Activated naive CD4-positive, alpha-beta T cell treated with anti-CD3 and anti-CD28 coated beads, Interleukin-2, amount 50 U/mL, for 24 hours (primary cell): ENCODE data around the gene AMZ1.

Source experiments
- H3K27ac Mint-ChIP-seq: one replicate; pipeline ENCODE4 v1.8.0; 2021; ENCODE audit warnings: mild to moderate bottlenecking, mixed read lengths
- H3K27me3 Mint-ChIP-seq: one replicate; pipeline ENCODE4 v1.8.0; 2021; ENCODE audit warnings: mixed read lengths
- H3K36me3 Mint-ChIP-seq: one replicate; pipeline ENCODE4 v1.8.0; 2021; ENCODE audit warnings: mixed read lengths
- H3K4me1 Mint-ChIP-seq: one replicate; pipeline ENCODE4 v1.8.0; 2021; ENCODE audit warnings: mixed read lengths
- H3K4me3 Mint-ChIP-seq: one replicate; pipeline ENCODE4 v1.8.0; 2021; ENCODE audit warnings: mild to moderate bottlenecking, mixed read lengths
- H3K9me3 Mint-ChIP-seq: one replicate; pipeline ENCODE4 v1.8.0; 2021; ENCODE audit warnings: mixed read lengths

AMZ1 gene

GRCh38 chr7:2647594-2648172 is 40.3 kb upstream of the AMZ1 start:
- Mint-ChIP-seq H3K27me3 (no peaks in the 10 kb centered on the region), H3K4me3 (no peak overlapping the region), H3K9me3 (no peaks in the 10 kb centered on the region), H3K36me3 (no peaks in the 10 kb centered on the region), H3K4me1 (peaks cover 16% of the 10 kb centered on the region), H3K27ac (no peak overlapping the region)

DNA sequence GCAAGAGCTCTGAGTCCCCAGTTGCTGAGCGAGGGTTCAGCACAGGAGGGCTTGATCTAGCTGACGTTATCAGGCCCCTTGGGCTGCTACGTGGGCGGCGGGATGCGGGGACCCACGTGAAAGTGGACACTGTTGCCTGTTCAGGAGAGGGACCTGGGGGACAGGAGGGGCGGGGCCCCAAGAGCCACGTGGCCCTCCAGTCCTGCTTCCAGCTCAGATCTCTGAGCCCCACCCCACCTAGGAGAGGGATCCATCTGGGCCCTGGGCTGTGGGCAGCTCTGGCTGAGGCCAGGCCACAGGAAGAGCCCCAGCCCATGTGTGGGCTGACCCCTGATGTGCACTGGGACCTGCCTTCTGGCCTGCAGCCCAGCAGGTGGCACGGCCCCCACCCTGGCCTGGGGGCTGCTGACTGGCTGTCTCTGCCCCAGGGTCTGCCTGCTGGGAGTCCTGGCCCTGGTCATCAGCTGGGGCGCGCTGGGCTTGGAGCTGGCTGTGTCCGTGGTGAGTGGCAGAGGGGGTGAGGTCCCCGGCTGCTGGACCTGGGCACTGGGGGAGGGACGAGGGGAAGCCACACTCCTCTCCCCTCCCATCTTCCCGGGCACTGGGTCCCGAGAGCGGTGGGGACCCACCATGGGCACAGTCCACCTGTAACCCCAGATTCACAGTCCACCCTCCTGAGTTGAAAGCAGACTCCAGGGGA is 38.7 kb upstream of the AMZ1 start:
- no peaks in the 10 kb centered on the region for H3K36me3 Mint-ChIP-seq

DNA sequence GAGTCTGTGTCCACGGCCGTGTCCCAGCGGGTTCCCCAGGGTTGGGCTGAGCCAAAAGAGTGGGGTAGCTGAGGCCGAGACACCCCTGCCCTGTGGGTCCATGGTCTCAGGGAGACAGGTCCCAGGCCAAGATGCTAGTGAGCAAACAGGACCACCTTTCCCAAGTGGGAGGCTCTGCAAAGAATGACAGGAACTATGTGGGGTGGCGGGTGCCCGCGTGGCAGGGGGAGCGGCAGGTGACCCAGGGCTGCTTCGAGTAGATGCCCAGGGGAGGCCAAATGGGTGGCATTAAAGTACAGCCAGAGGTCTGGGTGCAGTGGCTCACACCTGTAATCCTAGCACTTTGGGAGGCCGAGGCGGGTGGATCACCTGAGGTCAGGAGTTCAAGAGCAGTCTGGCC is 38.0 kb upstream of the AMZ1 start:
- Mint-ChIP-seq H3K9me3 (no peaks in the 10 kb centered on the region), H3K27ac (no peak overlapping the region), H3K27me3 (no peaks in the 10 kb centered on the region), H3K4me1 (peaks cover 7% of the 10 kb centered on the region), H3K36me3 (no peaks in the 10 kb centered on the region), H3K4me3 (no peak overlapping the region)

More for the DNA sequence above, 38.7 kb upstream of the AMZ1 start:
- Mint-ChIP-seq H3K4me3 (no peak overlapping the region), H3K27me3 (no peaks in the 10 kb centered on the region), H3K9me3 (no peaks in the 10 kb centered on the region), H3K27ac (no peak overlapping the region), H3K4me1 (peaks cover 13% of the 10 kb centered on the region)

- no peaks in the 10 kb centered on the region for H3K9me3 Mint-ChIP-seq
- H3K27me3 Mint-ChIP-seq: no peaks in the 10 kb centered on the region
- H3K4me3 Mint-ChIP-seq: no peak overlapping the region
- H3K27ac Mint-ChIP-seq: no peak overlapping the region
- H3K36me3 Mint-ChIP-seq: no peaks in the 10 kb centered on the region
- peaks cover 3% of the 10 kb centered on the region for H3K4me1 Mint-ChIP-seq
Measured at GRCh38 chr7:2650451-2650850, 37.6 kb upstream of the AMZ1 start.

DNA sequence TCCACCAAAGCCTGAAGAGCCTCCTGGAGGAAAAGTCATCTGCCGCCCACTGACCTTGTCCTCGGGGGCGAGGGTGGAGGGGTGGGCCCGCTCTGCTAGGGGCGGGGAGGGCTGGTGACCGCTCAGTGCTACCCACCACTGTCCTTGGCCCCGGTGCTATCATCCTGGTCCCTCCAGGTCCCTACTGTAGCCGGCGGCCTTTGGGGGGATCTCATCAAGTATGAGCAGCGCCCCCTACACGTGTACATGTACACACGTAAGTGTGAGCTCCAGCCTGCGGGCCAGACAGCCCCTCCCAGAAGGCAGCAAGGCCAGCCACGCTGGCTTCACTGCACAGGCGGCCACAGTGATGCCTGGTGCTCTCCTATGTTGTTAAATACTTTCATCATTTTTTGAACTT is 36.7 kb upstream of the AMZ1 start:
- H3K4me3 Mint-ChIP-seq: no peak overlapping the region
- no peaks in the 10 kb centered on the region for H3K9me3 Mint-ChIP-seq
- H3K27ac Mint-ChIP-seq: no peak overlapping the region
- H3K36me3 Mint-ChIP-seq: no peaks in the 10 kb centered on the region
- H3K27me3 Mint-ChIP-seq: no peaks in the 10 kb centered on the region
- H3K4me1 Mint-ChIP-seq: no peaks in the 10 kb centered on the region

- Mint-ChIP-seq H3K27ac (no peak overlapping the region), H3K9me3 (no peaks in the 10 kb centered on the region), H3K4me1 (no peaks in the 10 kb centered on the region), H3K36me3 (no peaks in the 10 kb centered on the region), H3K4me3 (no peak overlapping the region), H3K27me3 (no peaks in the 10 kb centered on the region)
Measured at GRCh38 chr7:2651847-2652735, 35.9 kb upstream of the AMZ1 start.

DNA sequence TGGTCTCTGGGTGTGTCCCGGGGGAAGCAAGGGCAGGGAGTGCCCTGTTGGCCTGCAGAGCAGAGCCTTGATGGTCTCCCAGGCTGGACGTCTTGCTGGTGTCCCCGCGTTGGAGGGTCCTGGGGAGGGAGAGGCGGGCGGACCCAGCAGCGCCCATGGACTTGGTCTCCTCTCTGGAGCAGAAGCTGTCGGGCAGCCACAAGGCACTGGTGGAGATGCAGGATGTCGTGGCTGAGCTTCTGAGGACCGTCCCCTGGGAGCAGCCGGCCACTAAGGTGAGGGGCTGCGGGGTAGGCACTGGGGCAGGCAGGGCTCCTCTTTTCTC is 35.3 kb upstream of the AMZ1 start:
- no peak overlapping the region for H3K4me3 Mint-ChIP-seq
- H3K9me3 Mint-ChIP-seq: no peaks in the 10 kb centered on the region
- no peak overlapping the region for H3K27ac Mint-ChIP-seq
- no peaks in the 10 kb centered on the region for H3K27me3 Mint-ChIP-seq
- H3K36me3 Mint-ChIP-seq: no peaks in the 10 kb centered on the region
- H3K4me1 Mint-ChIP-seq: no peaks in the 10 kb centered on the region

GRCh38 chr7:2654059-2654458 is 33.9 kb upstream of the AMZ1 start:
- Mint-ChIP-seq H3K4me3 (no peak overlapping the region), H3K9me3 (no peaks in the 10 kb centered on the region), H3K4me1 (no peaks in the 10 kb centered on the region), H3K27me3 (no peaks in the 10 kb centered on the region), H3K27ac (no peak overlapping the region), H3K36me3 (no peaks in the 10 kb centered on the region)

- Mint-ChIP-seq H3K4me3 (no peak overlapping the region), H3K36me3 (no peaks in the 10 kb centered on the region), H3K9me3 (no peaks in the 10 kb centered on the region), H3K27me3 (no peaks in the 10 kb centered on the region), H3K27ac (no peak overlapping the region), H3K4me1 (no peaks in the 10 kb centered on the region)
Measured at GRCh38 chr7:2655870-2656614, 32.0 kb upstream of the AMZ1 start.

DNA sequence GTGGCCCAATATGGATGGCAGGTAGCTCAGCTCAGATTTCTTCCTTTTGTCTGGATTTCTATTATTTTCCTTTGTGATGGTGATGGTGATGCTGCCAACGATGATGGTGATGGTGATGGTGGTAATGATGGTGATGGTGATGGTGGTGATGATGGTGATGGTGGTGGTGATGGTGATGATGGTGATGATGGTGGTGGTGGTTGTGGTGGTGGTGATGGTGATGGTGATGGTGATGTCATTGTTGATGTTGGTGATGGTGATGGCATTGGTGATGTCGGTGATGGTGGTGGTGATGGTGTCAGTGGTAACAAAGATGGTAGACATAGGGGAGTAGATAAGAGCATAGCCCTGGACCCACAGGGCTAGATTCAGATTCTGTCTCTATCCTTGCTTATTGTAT is 30.8 kb upstream of the AMZ1 start:
- H3K4me3 Mint-ChIP-seq: no peak overlapping the region
- no peaks in the 10 kb centered on the region for H3K36me3 Mint-ChIP-seq
- no peaks in the 10 kb centered on the region for H3K27me3 Mint-ChIP-seq
- no peaks in the 10 kb centered on the region for H3K9me3 Mint-ChIP-seq
- H3K27ac Mint-ChIP-seq: no peak overlapping the region
- H3K4me1 Mint-ChIP-seq: no peaks in the 10 kb centered on the region

GRCh38 chr7:2657920-2658671 is 29.9 kb upstream of the AMZ1 start:
- Mint-ChIP-seq H3K4me1 (no peaks in the 10 kb centered on the region), H3K27me3 (no peaks in the 10 kb centered on the region), H3K4me3 (no peak overlapping the region), H3K9me3 (no peaks in the 10 kb centered on the region), H3K36me3 (no peaks in the 10 kb centered on the region), H3K27ac (no peak overlapping the region)

- no peaks in the 10 kb centered on the region for H3K9me3 Mint-ChIP-seq
- H3K36me3 Mint-ChIP-seq: no peaks in the 10 kb centered on the region
- no peak overlapping the region for H3K27ac Mint-ChIP-seq
- H3K27me3 Mint-ChIP-seq: no peaks in the 10 kb centered on the region
- no peaks in the 10 kb centered on the region for H3K4me1 Mint-ChIP-seq
- H3K4me3 Mint-ChIP-seq: no peak overlapping the region
Measured at GRCh38 chr7:2658941-2659340, 29.1 kb upstream of the AMZ1 start.

DNA sequence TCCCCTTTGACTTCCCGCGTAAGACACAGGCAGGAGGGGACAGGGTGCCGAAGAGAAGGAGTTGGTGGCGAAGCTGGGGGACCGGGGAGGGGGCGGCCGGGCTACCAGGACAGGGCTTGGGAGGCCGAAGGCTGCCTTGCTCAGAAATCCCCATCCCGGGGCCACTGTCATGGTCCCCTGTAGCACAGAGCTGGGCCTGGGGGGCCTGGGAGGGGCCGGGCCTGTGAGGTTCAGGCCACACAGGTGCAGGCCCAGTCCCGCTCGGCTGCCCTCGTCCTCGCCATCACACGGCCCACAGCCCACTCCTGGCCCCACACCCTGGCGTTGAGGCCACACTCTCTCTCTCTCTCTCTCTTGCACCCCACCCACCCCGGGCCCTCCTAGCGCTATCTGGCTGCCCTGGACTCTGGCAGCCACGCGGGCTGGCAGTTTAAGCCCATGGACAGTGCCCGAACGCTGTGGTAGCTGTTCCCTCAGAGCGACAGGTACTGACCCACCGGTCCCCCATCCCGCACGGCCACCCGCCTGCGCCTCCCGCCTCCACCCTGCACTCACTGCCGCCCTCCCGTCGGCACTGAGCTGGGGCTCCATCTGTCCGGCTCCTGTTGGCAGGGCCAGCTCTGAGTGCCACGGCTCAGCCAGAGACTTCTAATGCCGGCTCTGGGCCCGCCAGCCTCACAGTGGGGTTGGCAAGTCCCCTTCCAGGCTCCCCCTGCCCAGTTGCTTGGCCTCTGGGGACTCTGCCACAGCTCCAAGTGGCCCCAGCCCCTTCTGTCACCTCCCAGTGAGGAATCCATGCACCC is 28.2 kb upstream of the AMZ1 start:
- Mint-ChIP-seq H3K27me3 (no peaks in the 10 kb centered on the region), H3K9me3 (no peaks in the 10 kb centered on the region), H3K27ac (no peak overlapping the region), H3K36me3 (no peaks in the 10 kb centered on the region), H3K4me3 (no peak overlapping the region), H3K4me1 (no peaks in the 10 kb centered on the region)

GRCh38 chr7:2660359-2661095 is 27.5 kb upstream of the AMZ1 start:
- no peaks in the 10 kb centered on the region for H3K9me3 Mint-ChIP-seq

More at GRCh38 chr7:2660359-2661095, 27.5 kb upstream of the AMZ1 start:
- Mint-ChIP-seq H3K27ac (no peak overlapping the region), H3K27me3 (no peaks in the 10 kb centered on the region), H3K36me3 (no peaks in the 10 kb centered on the region), H3K4me1 (no peaks in the 10 kb centered on the region), H3K4me3 (no peak overlapping the region)
